ENCODE data around the gene DPP9.
"Not testable (repeated sequence)": the region's sequence is repeated elsewhere in the genome, so short reads cannot be mapped to it uniquely, and the experiment has no call there.

The DPP9 gene

GRCh38 chr19:4723595-4724514, at the start of gene DPP9:
DPP9 (minus strand) TSS chr19:4723842; CDS start chr19:4719906, 3,936 bp downstream.
- peak; percentile 98 for DNase-seq

- no peak for DNase-seq
These were observed 49.5 kb upstream of the DPP9 start for GRCh38 chr19:4773047-4773640.

- DNase-seq: no peak
These were observed 48.9 kb upstream of the DPP9 start for GRCh38 chr19:4772566-4772965.

- DNase-seq: peak; percentile 94
These were observed 45.5 kb upstream of the DPP9 start for GRCh38 chr19:4768934-4769777.

GRCh38 chr19:4764393-4764660, 40.7 kb upstream of the DPP9 start:
- no peak for DNase-seq

- no peak for DNase-seq
These were observed 39.4 kb upstream of the DPP9 start for GRCh38 chr19:4763021-4763420.

GRCh38 chr19:4760285-4760650, 36.6 kb upstream of the DPP9 start:
- DNase-seq: no peak

- peak; percentile 97 for DNase-seq
These were observed 36.0 kb upstream of the DPP9 start for GRCh38 chr19:4759388-4760284.

- no peak for DNase-seq
These were observed 35.0 kb upstream of the DPP9 start for GRCh38 chr19:4758659-4759058.

- no peak for DNase-seq
These were observed 34.4 kb upstream of the DPP9 start for GRCh38 chr19:4758082-4758481.

GRCh38 chr19:4755459-4755858, 31.8 kb upstream of the DPP9 start:
- DNase-seq: no peak

- DNase-seq: no peak
These were observed 30.6 kb upstream of the DPP9 start for GRCh38 chr19:4754248-4754647.

- DNase-seq: no peak
These were observed 26.4 kb upstream of the DPP9 start for GRCh38 chr19:4749870-4750590.

- DNase-seq: no peak
These were observed 24.9 kb upstream of the DPP9 start for GRCh38 chr19:4748589-4748988.

GRCh38 chr19:4748185-4748584, 24.5 kb upstream of the DPP9 start:
- DNase-seq: no peak

GRCh38 chr19:4745986-4746385, 22.3 kb upstream of the DPP9 start:
- no peak for DNase-seq

GRCh38 chr19:4745175-4745574, 21.5 kb upstream of the DPP9 start:
- not testable (repeated sequence) for DNase-seq

GRCh38 chr19:4744451-4745174, 21.0 kb upstream of the DPP9 start:
- DNase-seq: no peak

- DNase-seq: peak; percentile 80
These were observed 19.3 kb upstream of the DPP9 start for GRCh38 chr19:4742723-4743646.

- no peak for DNase-seq
These were observed 16.4 kb upstream of the DPP9 start for GRCh38 chr19:4740092-4740491.
